SK-N-SH (cell line): ENCODE data around the gene GARNL3.

Experiments used
- CHD2 ChIP-seq: fragments of 150-350 bp; IDR thresholded peaks from 2 replicates; pipeline ENCODE4 v1.6.1; 2018; ENCODE audit warnings: low read length; ENCODE audit not compliant: partially characterized antibody
- EP300 ChIP-seq, 2 experiments: IDR thresholded peaks; 2 replicates each; pipeline versions ENCODE4 v1.4.0 to v1.6.1; 2012; ENCODE audit warnings: borderline replicate concordance in 1 of 2, low read depth in 1 of 2, low read length in 1 of 2
- TAF1 ChIP-seq: IDR thresholded peaks from 2 replicates; pipeline ENCODE4 v1.6.1; 2012; ENCODE audit warnings: low read depth, mild to moderate bottlenecking, low read length, moderate library complexity, borderline replicate concordance
- TF ChIP-seq, protein P1 (sequence below): fragments of 200-600 bp; sonication (generic); IDR thresholded peaks from 2 replicates; pipeline ENCODE4 v1.6.1; 2017; ENCODE audit warnings: antibody characterized with exemption, mild to moderate bottlenecking, moderate library complexity
- TF ChIP-seq, protein P2 (sequence below): fragments of 150-350 bp; IDR thresholded peaks from 2 replicates; pipeline ENCODE4 v1.6.1; 2017; ENCODE audit warnings: antibody characterized with exemption, low read length, low read depth, borderline replicate concordance

DNA sequence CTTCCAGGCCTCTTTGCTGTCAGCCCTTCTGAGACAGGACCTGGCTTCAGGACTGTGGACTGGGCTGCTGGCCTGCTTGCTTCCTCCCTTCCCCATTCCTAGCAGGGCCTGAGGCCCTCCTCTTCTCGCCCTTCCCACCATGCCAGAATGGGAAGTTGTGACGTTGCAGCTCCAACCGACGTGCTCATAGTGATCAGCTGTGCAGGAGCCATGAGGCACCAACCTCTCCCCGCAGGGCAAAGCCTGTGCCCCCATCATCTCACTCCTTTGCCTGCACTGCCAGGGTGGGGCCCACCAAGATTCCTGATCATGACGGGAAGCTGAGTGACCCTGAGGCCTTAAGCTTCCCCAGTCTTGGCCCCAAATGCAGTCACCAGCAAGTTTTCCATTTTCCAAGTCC is 45.1 kb upstream of the GARNL3 start:
- TF ChIP-seq TAF1 (no peak), EP300 (IDR thresholded peaks at IDR 0.05; ENCODE audit: borderline replicate concordance in 1 of 2, low read depth in 1 of 2, low read length in 1 of 2) (no peak), CHD2 (no peak)
- TF ChIP-seq, protein P1, sequence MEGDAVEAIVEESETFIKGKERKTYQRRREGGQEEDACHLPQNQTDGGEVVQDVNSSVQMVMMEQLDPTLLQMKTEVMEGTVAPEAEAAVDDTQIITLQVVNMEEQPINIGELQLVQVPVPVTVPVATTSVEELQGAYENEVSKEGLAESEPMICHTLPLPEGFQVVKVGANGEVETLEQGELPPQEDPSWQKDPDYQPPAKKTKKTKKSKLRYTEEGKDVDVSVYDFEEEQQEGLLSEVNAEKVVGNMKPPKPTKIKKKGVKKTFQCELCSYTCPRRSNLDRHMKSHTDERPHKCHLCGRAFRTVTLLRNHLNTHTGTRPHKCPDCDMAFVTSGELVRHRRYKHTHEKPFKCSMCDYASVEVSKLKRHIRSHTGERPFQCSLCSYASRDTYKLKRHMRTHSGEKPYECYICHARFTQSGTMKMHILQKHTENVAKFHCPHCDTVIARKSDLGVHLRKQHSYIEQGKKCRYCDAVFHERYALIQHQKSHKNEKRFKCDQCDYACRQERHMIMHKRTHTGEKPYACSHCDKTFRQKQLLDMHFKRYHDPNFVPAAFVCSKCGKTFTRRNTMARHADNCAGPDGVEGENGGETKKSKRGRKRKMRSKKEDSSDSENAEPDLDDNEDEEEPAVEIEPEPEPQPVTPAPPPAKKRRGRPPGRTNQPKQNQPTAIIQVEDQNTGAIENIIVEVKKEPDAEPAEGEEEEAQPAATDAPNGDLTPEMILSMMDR = no peak
- TF ChIP-seq, protein P2, sequence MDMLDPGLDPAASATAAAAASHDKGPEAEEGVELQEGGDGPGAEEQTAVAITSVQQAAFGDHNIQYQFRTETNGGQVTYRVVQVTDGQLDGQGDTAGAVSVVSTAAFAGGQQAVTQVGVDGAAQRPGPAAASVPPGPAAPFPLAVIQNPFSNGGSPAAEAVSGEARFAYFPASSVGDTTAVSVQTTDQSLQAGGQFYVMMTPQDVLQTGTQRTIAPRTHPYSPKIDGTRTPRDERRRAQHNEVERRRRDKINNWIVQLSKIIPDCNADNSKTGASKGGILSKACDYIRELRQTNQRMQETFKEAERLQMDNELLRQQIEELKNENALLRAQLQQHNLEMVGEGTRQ = no peak
